Measurements from ENCODE around the gene MRPS5. TPM values are rescaled to one million over a fixed set of nuclear protein-coding genes. Genes with fewer than 3 reads are reported as not detected.

Gene MRPS5
- total RNA-seq, 1 experiment from 2014 or later: 107 TPM

- Histone ChIP-seq H4K20me1 (ENCODE audit: low read length) (no peaks in the 10 kb centered on the region), H3K4me2 (ENCODE audit: low read length) (no peak overlapping the region), H3K79me2 (ENCODE audit: low read length) (no peaks in the 10 kb centered on the region), H3K27me3 (ENCODE audit: low read length) (no peaks in the 10 kb centered on the region), H3K27ac (ENCODE audit: low read length) (no peak overlapping the region), H3K9me2 (replicated peaks; ENCODE audit: low read length) (no peaks in the 10 kb centered on the region), H2AFZ (ENCODE audit: low read length) (no peak overlapping the region), H3F3A (ENCODE audit: low read length, unreplicated experiment) (no peaks in the 10 kb centered on the region), H3K36me3 (ENCODE audit: low read depth, low read length) (no peaks in the 10 kb centered on the region), H3K9me3 (ENCODE audit: low read length) (no peaks in the 10 kb centered on the region), H3K4me3 (ENCODE audit: low read length) (no peak overlapping the region), H3K9ac (ENCODE audit: low read length) (no peak overlapping the region), H3K4me1 (ENCODE audit: insufficient read depth, low read length) (peaks cover 26% of the 10 kb centered on the region)
- no TSS peak for BruUV-seq (replicated peaks)
- intact Hi-C loops (cut with micrococcal nuclease): no loop called here
- ChIA-PET POLR2A (ENCODE audit: unreplicated experiment) (no interaction called here), CTCF (no interaction called here)
- DNase-seq (no peak), ATAC-seq (no peak)
- TF ChIP-seq, protein P1, sequence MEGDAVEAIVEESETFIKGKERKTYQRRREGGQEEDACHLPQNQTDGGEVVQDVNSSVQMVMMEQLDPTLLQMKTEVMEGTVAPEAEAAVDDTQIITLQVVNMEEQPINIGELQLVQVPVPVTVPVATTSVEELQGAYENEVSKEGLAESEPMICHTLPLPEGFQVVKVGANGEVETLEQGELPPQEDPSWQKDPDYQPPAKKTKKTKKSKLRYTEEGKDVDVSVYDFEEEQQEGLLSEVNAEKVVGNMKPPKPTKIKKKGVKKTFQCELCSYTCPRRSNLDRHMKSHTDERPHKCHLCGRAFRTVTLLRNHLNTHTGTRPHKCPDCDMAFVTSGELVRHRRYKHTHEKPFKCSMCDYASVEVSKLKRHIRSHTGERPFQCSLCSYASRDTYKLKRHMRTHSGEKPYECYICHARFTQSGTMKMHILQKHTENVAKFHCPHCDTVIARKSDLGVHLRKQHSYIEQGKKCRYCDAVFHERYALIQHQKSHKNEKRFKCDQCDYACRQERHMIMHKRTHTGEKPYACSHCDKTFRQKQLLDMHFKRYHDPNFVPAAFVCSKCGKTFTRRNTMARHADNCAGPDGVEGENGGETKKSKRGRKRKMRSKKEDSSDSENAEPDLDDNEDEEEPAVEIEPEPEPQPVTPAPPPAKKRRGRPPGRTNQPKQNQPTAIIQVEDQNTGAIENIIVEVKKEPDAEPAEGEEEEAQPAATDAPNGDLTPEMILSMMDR (conservative IDR thresholded peaks at IDR 0.05; ENCODE audit: low read depth, low read length): no peak
- TF ChIP-seq EZH2phosphoT487 (IDR thresholded peaks at IDR 0.05; ENCODE audit: borderline replicate concordance, low read length): no peak
Measured at GRCh38 chr2:95050385-95051300, 71.0 kb downstream of the MRPS5 start.

DNA sequence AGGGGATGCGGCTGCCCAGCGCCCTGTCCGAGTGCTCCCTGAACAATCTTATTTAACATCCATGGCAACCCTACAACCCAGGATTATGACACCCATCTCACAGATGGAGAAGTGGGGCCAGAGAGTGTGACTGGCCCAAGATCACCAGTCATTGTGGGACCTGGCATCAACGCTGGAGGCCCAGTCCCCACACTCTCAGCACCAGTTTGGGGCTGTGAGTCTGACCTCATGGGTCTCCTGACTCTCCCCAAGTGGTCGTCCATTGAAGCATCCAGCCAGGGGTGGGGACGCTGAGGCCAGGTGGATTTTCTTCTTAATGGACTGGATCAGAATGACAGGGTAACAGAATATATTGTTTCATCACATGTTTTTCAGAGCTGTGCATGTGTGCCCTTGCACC, 71.6 kb downstream of the MRPS5 start:
- H3K36me3 ChIP-seq (ENCODE audit: low read depth, low read length): no peaks in the 10 kb centered on the region
- intact Hi-C loops (cut with micrococcal nuclease): no loop called here
- no peak overlapping the region for H2AFZ ChIP-seq (ENCODE audit: low read length)
- no peaks in the 10 kb centered on the region for H3K79me2 ChIP-seq (ENCODE audit: low read length)
- H3K9me2 ChIP-seq (replicated peaks; ENCODE audit: low read length): no peaks in the 10 kb centered on the region
- H3K27ac ChIP-seq (ENCODE audit: low read length): no peak overlapping the region
- no peak overlapping the region for H3K9ac ChIP-seq (ENCODE audit: low read length)
- BruUV-seq (replicated peaks): no TSS peak
- peaks cover 25% of the 10 kb centered on the region for H3K4me1 ChIP-seq (ENCODE audit: insufficient read depth, low read length)
- DNase-seq: no peak
- no peaks in the 10 kb centered on the region for H3F3A ChIP-seq (ENCODE audit: low read length, unreplicated experiment)
- H4K20me1 ChIP-seq (ENCODE audit: low read length): no peaks in the 10 kb centered on the region
- TF ChIP-seq, protein P1 (conservative IDR thresholded peaks at IDR 0.05; ENCODE audit: low read depth, low read length): no peak
- TF ChIP-seq EZH2 (IDR thresholded peaks at IDR 0.05; ENCODE audit: low read length, unreplicated experiment) (no peak), EZH2phosphoT487 (IDR thresholded peaks at IDR 0.05; ENCODE audit: borderline replicate concordance, low read length) (no peak)
- ChIA-PET POLR2A (ENCODE audit: unreplicated experiment) (no interaction called here), CTCF (no interaction called here)
- H3K4me3 ChIP-seq (ENCODE audit: low read length): no peak overlapping the region
- H3K4me2 ChIP-seq (ENCODE audit: low read length): no peak overlapping the region
- no peak for ATAC-seq
- H3K27me3 ChIP-seq (ENCODE audit: low read length): no peaks in the 10 kb centered on the region
- H3K9me3 ChIP-seq (ENCODE audit: low read length): no peaks in the 10 kb centered on the region

DNA sequence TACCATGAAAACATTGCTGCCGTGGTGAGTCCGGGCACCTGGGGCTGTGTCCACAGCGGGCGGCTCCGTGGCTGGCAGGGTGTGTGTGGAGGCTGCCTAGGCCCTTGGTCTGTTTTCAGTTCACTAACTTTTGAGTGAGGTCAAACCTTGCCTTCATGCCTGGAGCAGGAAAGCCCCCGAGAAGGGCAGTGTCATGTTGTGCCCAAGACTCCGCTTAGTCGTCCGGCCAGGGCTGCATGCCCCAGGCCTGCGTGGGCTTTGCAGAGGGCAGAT, 72.0 kb downstream of the MRPS5 start:
- CTCF ChIA-PET: no interaction called here
- no peak overlapping the region for H2AFZ ChIP-seq (ENCODE audit: low read length)
- H3K79me2 ChIP-seq (ENCODE audit: low read length): no peaks in the 10 kb centered on the region
- H3K27ac ChIP-seq (ENCODE audit: low read length): no peak overlapping the region
- H3K27me3 ChIP-seq (ENCODE audit: low read length): no peaks in the 10 kb centered on the region
- no TSS peak for BruUV-seq (replicated peaks)
- no peaks in the 10 kb centered on the region for H3K9me3 ChIP-seq (ENCODE audit: low read length)
- intact Hi-C loops (cut with micrococcal nuclease): no loop called here
- no peaks in the 10 kb centered on the region for H3K36me3 ChIP-seq (ENCODE audit: low read depth, low read length)
- peaks cover 25% of the 10 kb centered on the region for H3K4me1 ChIP-seq (ENCODE audit: insufficient read depth, low read length)
- ATAC-seq (no peak), DNase-seq (no peak)
- H3K4me2 ChIP-seq (ENCODE audit: low read length): no peak overlapping the region
- no peaks in the 10 kb centered on the region for H4K20me1 ChIP-seq (ENCODE audit: low read length)
- no peaks in the 10 kb centered on the region for H3F3A ChIP-seq (ENCODE audit: low read length, unreplicated experiment)
- no peak overlapping the region for H3K4me3 ChIP-seq (ENCODE audit: low read length)
- H3K9me2 ChIP-seq (replicated peaks; ENCODE audit: low read length): no peaks in the 10 kb centered on the region
- TF ChIP-seq EZH2 (IDR thresholded peaks at IDR 0.05; ENCODE audit: low read length, unreplicated experiment) (no peak), EZH2phosphoT487 (IDR thresholded peaks at IDR 0.05; ENCODE audit: borderline replicate concordance, low read length) (no peak)
- TF ChIP-seq, protein P1 (conservative IDR thresholded peaks at IDR 0.05; ENCODE audit: low read depth, low read length): no peak
- H3K9ac ChIP-seq (ENCODE audit: low read length): no peak overlapping the region
- POLR2A ChIA-PET (ENCODE audit: unreplicated experiment): no interaction called here
